Activated CD4-positive, CD25-positive, alpha-beta regulatory T cell treated with anti-CD3 and anti-CD28 coated beads, Interleukin-2, amount 50 U/mL, for 16 hours (primary cell): ENCODE measurements around the gene RASA2.
"Not testable (repeated sequence)": the region's sequence is repeated elsewhere in the genome, so short reads cannot be mapped to it uniquely, and the experiment has no call there.

Source experiments
- DNase-seq: peaks from one replicate; pipeline ENCODE4 v3.0.0-alpha.2; 2020; ENCODE audit warnings: low read depth, low spot score

RASA2 gene

GRCh38 chr3:141459008-141459407 lies 27.8 kb upstream of the RASA2 start:
- DNase-seq = no peak

- peak; percentile 80 for DNase-seq
Measured at GRCh38 chr3:141460097-141460704, 26.6 kb upstream of the RASA2 start.

- no peak for DNase-seq
Measured at GRCh38 chr3:141462176-141462859, 24.5 kb upstream of the RASA2 start.

GRCh38 chr3:141465221-141465620 lies 21.6 kb upstream of the RASA2 start:
- no peak for DNase-seq

- no peak for DNase-seq
Measured at GRCh38 chr3:141466633-141467169, 20.1 kb upstream of the RASA2 start.

- no peak for DNase-seq
Measured at GRCh38 chr3:141469720-141470119, 17.1 kb upstream of the RASA2 start.

GRCh38 chr3:141471160-141471559 lies 15.7 kb upstream of the RASA2 start:
- DNase-seq = no peak

- no peak for DNase-seq
Measured at GRCh38 chr3:141476033-141476432, 10.8 kb upstream of the RASA2 start.

- DNase-seq = no peak
Measured at GRCh38 chr3:141477224-141477623, 9.6 kb upstream of the RASA2 start.

- no peak for DNase-seq
Measured at GRCh38 chr3:141478139-141478538, 8.7 kb upstream of the RASA2 start.

- DNase-seq = not testable (repeated sequence)
Measured at GRCh38 chr3:141478840-141479239, 8.0 kb upstream of the RASA2 start.

- DNase-seq = no peak
Measured at GRCh38 chr3:141482245-141482922, 4.4 kb upstream of the RASA2 start.

GRCh38 chr3:141484701-141485287 lies 2.0 kb upstream of the RASA2 start:
- DNase-seq = no peak

GRCh38 chr3:141485641-141486495 lies 959 bp upstream of the RASA2 start:
- no peak for DNase-seq

- DNase-seq = no peak
Measured at GRCh38 chr3:141486496-141486745, 406 bp upstream of the RASA2 start.

- peak; percentile 75 for DNase-seq
Measured at GRCh38 chr3:141487521-141488252, 860 bp downstream of the RASA2 start.

GRCh38 chr3:141489203-141489602 lies 2.4 kb downstream of the RASA2 start:
- no peak for DNase-seq

- no peak for DNase-seq
Measured at GRCh38 chr3:141491081-141491480, 4.3 kb downstream of the RASA2 start.

GRCh38 chr3:141491929-141492328 lies 5.1 kb downstream of the RASA2 start:
- no peak for DNase-seq

GRCh38 chr3:141493184-141493583 lies 6.4 kb downstream of the RASA2 start:
- DNase-seq = no peak

- DNase-seq = not testable (repeated sequence)
Measured at GRCh38 chr3:141497589-141497988, 10.8 kb downstream of the RASA2 start.
